Ishikawa (cell line): Measurements from ENCODE around the gene GIMAP8.

Experiments used
- FOXM1 ChIP-seq: IDR thresholded peaks from 2 replicates; pipeline ENCODE4 v1.6.1; 2012; ENCODE audit warnings: low read depth, borderline replicate concordance
- TAF1 ChIP-seq: IDR thresholded peaks from 2 replicates; pipeline ENCODE4 v1.6.1; 2012; ENCODE audit warnings: low read depth, mild to moderate bottlenecking
- TEAD4 ChIP-seq: IDR thresholded peaks from 2 replicates; pipeline ENCODE4 v1.6.1; 2012
- TF ChIP-seq, protein P1 (sequence below): IDR thresholded peaks from 2 replicates; pipeline ENCODE4 v1.6.1; 2012
- TF ChIP-seq, protein P2 (sequence below): IDR thresholded peaks from 2 replicates; pipeline ENCODE4 v1.6.1; 2012

DNA sequence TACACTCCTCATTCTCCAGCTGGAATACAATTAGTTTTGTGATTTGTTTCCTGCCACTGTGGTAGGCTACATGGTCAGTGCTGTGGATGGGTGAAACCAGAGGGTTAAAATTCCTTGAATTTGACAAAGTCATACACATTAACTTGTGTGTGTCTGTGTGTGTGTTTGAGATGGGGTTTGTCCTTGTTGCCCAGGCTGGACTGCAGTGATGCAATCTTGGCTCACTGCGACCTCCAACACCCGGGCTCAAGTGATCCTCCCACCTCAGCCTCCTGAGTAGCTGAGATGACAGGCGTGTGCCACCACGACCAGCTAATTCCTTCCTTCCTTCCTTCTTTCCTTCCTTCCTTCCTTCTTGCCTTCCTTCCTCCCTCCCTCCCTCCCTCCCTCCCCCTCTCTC lies 24.8 kb upstream of the GIMAP8 start:
- TF ChIP-seq, protein P1, sequence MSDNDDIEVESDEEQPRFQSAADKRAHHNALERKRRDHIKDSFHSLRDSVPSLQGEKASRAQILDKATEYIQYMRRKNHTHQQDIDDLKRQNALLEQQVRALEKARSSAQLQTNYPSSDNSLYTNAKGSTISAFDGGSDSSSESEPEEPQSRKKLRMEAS: no peak
- TF ChIP-seq, protein P2, sequence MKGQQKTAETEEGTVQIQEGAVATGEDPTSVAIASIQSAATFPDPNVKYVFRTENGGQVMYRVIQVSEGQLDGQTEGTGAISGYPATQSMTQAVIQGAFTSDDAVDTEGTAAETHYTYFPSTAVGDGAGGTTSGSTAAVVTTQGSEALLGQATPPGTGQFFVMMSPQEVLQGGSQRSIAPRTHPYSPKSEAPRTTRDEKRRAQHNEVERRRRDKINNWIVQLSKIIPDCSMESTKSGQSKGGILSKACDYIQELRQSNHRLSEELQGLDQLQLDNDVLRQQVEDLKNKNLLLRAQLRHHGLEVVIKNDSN: no peak
- TF ChIP-seq TAF1 (no peak), FOXM1 (no peak), TEAD4 (no peak)
